GM12878 (cell line): ENCODE data around the gene CKAP5. TPM values are rescaled to one million over a fixed set of nuclear protein-coding genes. Genes with fewer than 3 reads are reported as not detected.

Experiments
- BACH1 ChIP-seq: fragments of 450-650 bp; IDR thresholded peaks from 2 replicates; pipeline ENCODE4 v1.6.1; 2017; ENCODE audit warnings: mild to moderate bottlenecking, borderline replicate concordance
- BRCA1 ChIP-seq: IDR thresholded peaks from 2 replicates; pipeline ENCODE4 v1.6.1; 2011; ENCODE audit warnings: low read depth, low read length, improper control_type of control experiment
- CEBPB ChIP-seq, 2 experiments: fragments of 150-350 bp in 1 of 2; IDR thresholded peaks; 2 replicates each; pipeline ENCODE4 v1.6.1; 2012 to 2014; ENCODE audit warnings: low read depth in 2 of 2, low read length in 2 of 2, borderline replicate concordance in 1 of 2, inconsistent platforms in 1 of 2
- E2F4 ChIP-seq: IDR thresholded peaks from 2 replicates; pipeline ENCODE4 v1.6.1; 2012; ENCODE audit warnings: low read depth, low read length, improper control_type of control experiment
- EGR1 ChIP-seq, 2 experiments: IDR thresholded peaks; 1 replicate in 1 of 2; 2 replicates in 1 of 2; pipeline ENCODE4 v1.6.1; 2011 to 2012; ENCODE audit warnings: low read depth in 2 of 2, low read length in 2 of 2, borderline replicate concordance in 1 of 2, mild to moderate bottlenecking in 1 of 2, moderate library complexity in 1 of 2
- FOXM1 ChIP-seq: IDR thresholded peaks from 2 replicates; pipeline ENCODE4 v1.6.1; 2012; ENCODE audit warnings: low read depth, mild to moderate bottlenecking, inconsistent platforms, low read length, moderate library complexity
- MEF2B ChIP-seq: fragments of 450-650 bp; IDR thresholded peaks from 2 replicates; pipeline ENCODE4 v1.6.1; 2018; ENCODE audit warnings: mild to moderate bottlenecking, moderate library complexity; ENCODE audit not compliant: partially characterized antibody, poor library complexity, severe bottlenecking
- MLLT1 ChIP-seq: fragments of 450-650 bp; IDR thresholded peaks from 2 replicates; pipeline ENCODE4 v1.6.1; 2016; ENCODE audit warnings: mild to moderate bottlenecking
- NR2C1 ChIP-seq: fragments of 450-650 bp; IDR thresholded peaks from 2 replicates; pipeline ENCODE4 v1.6.1; 2017; ENCODE audit warnings: antibody characterized with exemption, mild to moderate bottlenecking, moderate library complexity
- NRF1 ChIP-seq: conservative IDR thresholded peaks from 2 replicates; pipeline ENCODE4 v1.6.1; 2011; ENCODE audit warnings: mild to moderate bottlenecking, low read depth, low read length, improper control_type of control experiment
- RELA ChIP-seq: fragments of 450-650 bp; IDR thresholded peaks from 2 replicates; pipeline ENCODE4 v1.8.0; 2014; ENCODE audit warnings: borderline replicate concordance; ENCODE audit not compliant: partially characterized antibody
- SMAD1 ChIP-seq: fragments of 450-650 bp; IDR thresholded peaks from 2 replicates; pipeline ENCODE4 v1.6.1; 2018; ENCODE audit warnings: mild to moderate bottlenecking, low read depth; ENCODE audit not compliant: partially characterized antibody
- SPI1 ChIP-seq: IDR thresholded peaks from 2 replicates; pipeline ENCODE4 v1.6.1; 2011; ENCODE audit warnings: low read depth, mild to moderate bottlenecking, low read length, moderate library complexity, borderline replicate concordance; ENCODE audit not compliant: insufficient read depth
- TCF3 ChIP-seq: IDR thresholded peaks from 2 replicates; pipeline ENCODE4 v1.6.1; 2012; ENCODE audit warnings: low read depth, mild to moderate bottlenecking, low read length, borderline replicate concordance; ENCODE audit not compliant: insufficient read depth
- YBX1 ChIP-seq: fragments of 450-650 bp; IDR thresholded peaks from 2 replicates; pipeline ENCODE4 v1.6.1; 2016; ENCODE audit warnings: antibody characterized with exemption
- ZBED1 ChIP-seq: IDR thresholded peaks from 2 replicates; pipeline ENCODE4 v1.6.1; 2016; ENCODE audit warnings: borderline replicate concordance
- polyA plus RNA-seq, 11 experiments: library from polyadenylated mRNA; depleted of rRNA in 4 of 11; unstranded in 6 of 11; stranded (reverse) in 5 of 11; fragments of >200 nt; fragmentation: Nextera tagmentation in 4 of 11; fragmentation: Illumina TruSeq in 1 of 11; extraction: Ambion mirVana in 4 of 11; extraction: Trizol in 1 of 11; gene quantifications; 1 replicate in 1 of 11; 2 replicates in 10 of 11; pipeline versions ENCODE4 v1.2.1 to v1.2.3, GENCODE V29; 2011 to 2016; ENCODE audit warnings: inconsistent platforms in 2 of 11, missing spikeins in 2 of 11, low read depth in 1 of 11
- total RNA-seq, 4 experiments: library from RNA; depleted of rRNA in 3 of 4; stranded (reverse); fragments of >200 nt in 3 of 4; fragmentation: Illumina TruSeq in 1 of 4; extraction: Trizol in 1 of 4; gene quantifications; 2 replicates each; pipeline versions ENCODE4 v1.2.1 to v1.2.3, GENCODE V29; 2013 to 2021
- TF ChIP-seq, protein P1 (sequence below): IDR thresholded peaks from 2 replicates; pipeline ENCODE4 v1.6.1; 2011; ENCODE audit warnings: low read depth, mild to moderate bottlenecking, low read length, moderate library complexity, borderline replicate concordance; ENCODE audit errors: extremely low read depth
- TF ChIP-seq, protein P2 (sequence below): fragments of 450-650 bp; formaldehyde crosslinking; IDR thresholded peaks from 2 replicates; pipeline ENCODE4 v1.4.0; 2022; ENCODE audit warnings: mild to moderate bottlenecking, moderate library complexity
- TF ChIP-seq, protein P3 (sequence below): fragments of 450-650 bp; IDR thresholded peaks from 2 replicates; pipeline ENCODE4 v1.6.1; 2017; ENCODE audit warnings: antibody characterized with exemption, mild to moderate bottlenecking, moderate library complexity

The CKAP5 gene
- total and polyA plus RNA-seq, 10 of the 15 experiments (the other 5 are each of a cell fraction or from before 2014, with no cell fraction given), result 20.1 to 161 (median 79.8) TPM

DNA sequence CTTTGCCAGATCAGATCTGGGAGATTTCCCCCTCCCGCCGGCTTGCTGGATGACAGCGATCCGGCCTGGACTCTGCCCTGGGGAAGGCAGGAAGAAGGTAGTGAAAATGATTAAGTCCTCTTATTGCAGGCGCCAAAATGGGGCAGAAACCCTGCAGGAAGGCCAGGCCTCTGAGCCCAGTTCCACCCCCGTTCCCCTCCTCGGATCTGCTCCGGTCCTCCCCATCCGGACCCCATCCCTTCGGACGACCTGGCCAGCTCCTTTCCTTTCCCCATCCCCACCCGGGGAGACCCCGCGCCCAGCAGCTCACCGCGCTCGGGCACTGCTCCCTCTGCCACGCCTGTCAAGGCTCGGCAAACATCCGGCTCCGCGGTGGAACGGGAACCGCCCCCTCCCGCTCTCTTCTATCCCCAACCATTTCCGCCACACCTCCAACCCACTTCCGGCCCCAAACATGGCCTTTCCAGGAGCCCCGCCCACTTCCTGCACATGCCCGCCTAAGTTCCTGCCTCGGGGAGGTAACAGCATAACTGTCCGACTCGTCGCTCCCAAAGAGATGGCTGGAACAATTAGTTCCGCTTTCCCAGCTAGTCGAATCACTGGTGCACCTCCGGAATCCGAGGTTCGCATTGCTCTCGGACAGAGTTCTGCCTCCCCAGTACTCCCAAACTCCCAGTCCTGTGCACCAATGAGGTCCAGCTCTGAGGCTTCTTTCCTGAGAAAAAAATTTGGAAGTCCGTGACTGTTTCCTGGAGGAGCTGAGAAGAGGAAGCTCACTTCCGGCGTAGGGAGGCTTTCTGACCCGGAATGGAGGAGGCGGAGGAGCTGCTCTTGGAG lies 145.6 kb downstream of the CKAP5 start, which contains the start of the genes ARHGAP1 and ZNF408 (continued):
- TF ChIP-seq NRF1 (no peak), MLLT1 (peak; percentile 88), EGR1 (IDR thresholded peaks at IDR 0.05; ENCODE audit: borderline replicate concordance in 1 of 2, low read depth in 2 of 2, low read length in 2 of 2) (no peak; a peak in 2 of 3 replicates), CEBPB (IDR thresholded peaks at IDR 0.05; ENCODE audit: borderline replicate concordance in 1 of 2, low read depth in 2 of 2, low read length in 2 of 2) (no peak), BACH1 (0 out of 2 replicates have a peak, but pooled peaks have one; percentile 29), FOXM1 (no peak), RELA (peak; percentile 72), E2F4 (no peak), TCF3 (no peak), BRCA1 (no peak), MEF2B (peak; percentile 65), SPI1 (peak; percentile 44; the same call in 1 of the 2 replicates), SMAD1 (peak; percentile 33), ZBED1 (no peak; the same call in 1 of the 2 replicates), YBX1 (no peak), NR2C1 (peak; percentile 92)
- TF ChIP-seq, protein P1, sequence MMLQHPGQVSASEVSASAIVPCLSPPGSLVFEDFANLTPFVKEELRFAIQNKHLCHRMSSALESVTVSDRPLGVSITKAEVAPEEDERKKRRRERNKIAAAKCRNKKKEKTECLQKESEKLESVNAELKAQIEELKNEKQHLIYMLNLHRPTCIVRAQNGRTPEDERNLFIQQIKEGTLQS, result no peak
- TF ChIP-seq, protein P2, sequence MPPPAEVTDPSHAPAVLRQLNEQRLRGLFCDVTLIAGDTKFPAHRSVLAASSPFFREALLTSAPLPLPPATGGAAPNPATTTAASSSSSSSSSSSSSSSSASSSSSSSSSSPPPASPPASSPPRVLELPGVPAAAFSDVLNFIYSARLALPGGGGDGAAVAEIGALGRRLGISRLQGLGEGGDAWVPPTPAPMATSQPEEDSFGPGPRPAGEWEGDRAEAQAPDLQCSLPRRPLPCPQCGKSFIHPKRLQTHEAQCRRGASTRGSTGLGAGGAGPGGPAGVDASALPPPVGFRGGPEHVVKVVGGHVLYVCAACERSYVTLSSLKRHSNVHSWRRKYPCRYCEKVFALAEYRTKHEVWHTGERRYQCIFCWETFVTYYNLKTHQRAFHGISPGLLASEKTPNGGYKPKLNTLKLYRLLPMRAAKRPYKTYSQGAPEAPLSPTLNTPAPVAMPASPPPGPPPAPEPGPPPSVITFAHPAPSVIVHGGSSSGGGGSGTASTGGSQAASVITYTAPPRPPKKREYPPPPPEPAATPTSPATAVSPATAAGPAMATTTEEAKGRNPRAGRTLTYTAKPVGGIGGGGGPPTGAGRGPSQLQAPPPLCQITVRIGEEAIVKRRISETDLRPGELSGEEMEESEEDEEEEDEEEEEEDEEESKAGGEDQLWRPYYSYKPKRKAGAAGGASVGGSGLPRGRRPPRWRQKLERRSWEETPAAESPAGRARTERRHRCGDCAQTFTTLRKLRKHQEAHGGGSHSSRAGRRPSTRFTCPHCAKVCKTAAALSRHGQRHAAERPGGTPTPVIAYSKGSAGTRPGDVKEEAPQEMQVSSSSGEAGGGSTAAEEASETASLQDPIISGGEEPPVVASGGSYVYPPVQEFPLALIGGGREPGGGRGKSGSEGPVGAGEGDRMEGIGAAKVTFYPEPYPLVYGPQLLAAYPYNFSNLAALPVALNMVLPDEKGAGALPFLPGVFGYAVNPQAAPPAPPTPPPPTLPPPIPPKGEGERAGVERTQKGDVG (CRISPR knock-in tag), result no peak
- TF ChIP-seq, protein P3, sequence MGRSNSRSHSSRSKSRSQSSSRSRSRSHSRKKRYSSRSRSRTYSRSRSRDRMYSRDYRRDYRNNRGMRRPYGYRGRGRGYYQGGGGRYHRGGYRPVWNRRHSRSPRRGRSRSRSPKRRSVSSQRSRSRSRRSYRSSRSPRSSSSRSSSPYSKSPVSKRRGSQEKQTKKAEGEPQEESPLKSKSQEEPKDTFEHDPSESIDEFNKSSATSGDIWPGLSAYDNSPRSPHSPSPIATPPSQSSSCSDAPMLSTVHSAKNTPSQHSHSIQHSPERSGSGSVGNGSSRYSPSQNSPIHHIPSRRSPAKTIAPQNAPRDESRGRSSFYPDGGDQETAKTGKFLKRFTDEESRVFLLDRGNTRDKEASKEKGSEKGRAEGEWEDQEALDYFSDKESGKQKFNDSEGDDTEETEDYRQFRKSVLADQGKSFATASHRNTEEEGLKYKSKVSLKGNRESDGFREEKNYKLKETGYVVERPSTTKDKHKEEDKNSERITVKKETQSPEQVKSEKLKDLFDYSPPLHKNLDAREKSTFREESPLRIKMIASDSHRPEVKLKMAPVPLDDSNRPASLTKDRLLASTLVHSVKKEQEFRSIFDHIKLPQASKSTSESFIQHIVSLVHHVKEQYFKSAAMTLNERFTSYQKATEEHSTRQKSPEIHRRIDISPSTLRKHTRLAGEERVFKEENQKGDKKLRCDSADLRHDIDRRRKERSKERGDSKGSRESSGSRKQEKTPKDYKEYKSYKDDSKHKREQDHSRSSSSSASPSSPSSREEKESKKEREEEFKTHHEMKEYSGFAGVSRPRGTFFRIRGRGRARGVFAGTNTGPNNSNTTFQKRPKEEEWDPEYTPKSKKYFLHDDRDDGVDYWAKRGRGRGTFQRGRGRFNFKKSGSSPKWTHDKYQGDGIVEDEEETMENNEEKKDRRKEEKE, result no peak
